HG03457 (cell line): ENCODE results near the gene PDE4D.
A peak's percentile ranks its signal among the peaks of the same experiment; 100 is the strongest.
"Not testable (repeated sequence)": the region's sequence is repeated elsewhere in the genome, so short reads cannot be mapped to it uniquely, and the experiment has no call there.

ENCODE experiments used
- ATAC-seq: cut with Tn5 transposase; IDR thresholded peaks from one replicate; pipeline ENCODE4 v1.9.1; 2021; ENCODE audit warnings: moderate number of reproducible peaks; ENCODE audit not compliant: unreplicated experiment

The PDE4D gene

GRCh38 chr5:59390074-59390659 lies 503.4 kb downstream of the PDE4D start:
- no peak for ATAC-seq

- ATAC-seq: no peak
Measured at GRCh38 chr5:59387127-59387526, 506.4 kb downstream of the PDE4D start.

- no peak for ATAC-seq
Measured at GRCh38 chr5:59385700-59386099, 507.8 kb downstream of the PDE4D start.

DNA sequence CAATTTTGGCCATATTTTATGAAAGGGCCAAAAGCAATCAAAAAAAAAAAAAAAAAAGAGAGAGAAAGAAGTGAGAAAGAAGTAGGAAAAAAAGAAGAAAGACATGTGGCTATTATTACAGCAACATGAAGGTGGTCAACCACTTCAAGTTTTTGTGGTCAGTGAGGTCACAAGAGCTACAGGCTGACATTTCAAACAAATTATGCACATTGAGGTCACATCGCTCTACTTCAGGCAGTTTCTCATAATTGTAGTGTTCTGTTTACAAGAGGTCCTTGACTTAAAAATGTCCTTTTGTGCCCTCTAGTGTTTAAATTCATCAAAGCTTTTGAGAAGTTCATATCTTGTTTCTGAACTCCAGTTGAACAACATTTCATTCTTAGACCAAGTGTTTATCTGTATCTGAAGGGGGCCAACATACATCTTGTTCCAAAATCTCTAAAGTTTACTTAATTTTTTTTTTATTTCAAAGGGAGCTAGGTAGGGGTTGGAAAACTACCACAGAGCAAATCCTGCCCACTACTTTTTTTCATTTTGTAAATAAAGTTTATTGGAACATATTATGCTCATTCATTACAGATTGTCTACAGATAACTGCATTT lies 513.1 kb downstream of the PDE4D start:
- peak; percentile 99 for ATAC-seq

DNA sequence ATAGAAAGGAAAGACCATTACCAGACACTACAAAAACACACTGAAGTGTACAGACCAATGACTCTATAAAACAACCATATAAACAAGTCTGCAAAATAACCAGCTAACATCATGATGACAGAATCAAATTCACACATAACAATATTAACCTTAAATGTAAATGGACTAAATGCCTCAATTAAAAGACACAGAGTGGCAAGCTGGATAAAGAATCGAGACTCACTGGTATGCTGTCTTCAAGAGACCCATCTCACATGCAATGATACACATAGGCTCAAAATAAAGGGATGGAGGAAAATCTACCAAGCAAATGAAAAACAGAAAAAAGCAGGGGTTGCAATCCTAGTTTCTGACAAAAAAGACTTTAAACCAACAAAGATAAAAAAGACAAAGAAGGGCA lies 519.5 kb downstream of the PDE4D start:
- ATAC-seq: not testable (repeated sequence)

- no peak for ATAC-seq
Measured at GRCh38 chr5:59371525-59372127, 521.9 kb downstream of the PDE4D start.

GRCh38 chr5:59368951-59369350 lies 524.6 kb downstream of the PDE4D start:
- no peak for ATAC-seq

GRCh38 chr5:59367791-59368394 lies 525.6 kb downstream of the PDE4D start:
- no peak for ATAC-seq

DNA sequence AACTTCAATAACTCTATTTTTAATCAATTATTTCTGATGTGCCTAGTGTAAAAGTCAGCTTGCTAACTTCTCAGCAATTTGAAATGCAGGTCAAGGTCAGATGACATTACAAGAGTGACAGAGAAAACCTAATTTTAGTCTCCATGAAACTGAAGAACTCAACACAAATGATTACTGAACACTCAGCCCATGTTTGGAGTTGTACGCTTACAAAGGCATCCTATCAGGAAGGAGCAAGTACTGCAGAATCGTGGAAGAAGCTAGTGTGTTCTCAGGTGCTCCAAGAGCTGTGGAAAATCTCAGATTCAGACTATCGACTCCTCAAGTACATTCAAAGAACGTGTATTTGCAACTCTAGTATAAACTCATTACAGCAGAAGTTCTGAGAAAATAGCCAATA lies 526.7 kb downstream of the PDE4D start:
- ATAC-seq: no peak

- ATAC-seq: no peak
Measured at GRCh38 chr5:59362438-59362837, 531.1 kb downstream of the PDE4D start.

GRCh38 chr5:59361454-59361853 lies 532.1 kb downstream of the PDE4D start:
- ATAC-seq: no peak

- no peak for ATAC-seq
Measured at GRCh38 chr5:59360130-59360555, 533.4 kb downstream of the PDE4D start.

- no peak for ATAC-seq
Measured at GRCh38 chr5:59358005-59358861, 535.3 kb downstream of the PDE4D start.

DNA sequence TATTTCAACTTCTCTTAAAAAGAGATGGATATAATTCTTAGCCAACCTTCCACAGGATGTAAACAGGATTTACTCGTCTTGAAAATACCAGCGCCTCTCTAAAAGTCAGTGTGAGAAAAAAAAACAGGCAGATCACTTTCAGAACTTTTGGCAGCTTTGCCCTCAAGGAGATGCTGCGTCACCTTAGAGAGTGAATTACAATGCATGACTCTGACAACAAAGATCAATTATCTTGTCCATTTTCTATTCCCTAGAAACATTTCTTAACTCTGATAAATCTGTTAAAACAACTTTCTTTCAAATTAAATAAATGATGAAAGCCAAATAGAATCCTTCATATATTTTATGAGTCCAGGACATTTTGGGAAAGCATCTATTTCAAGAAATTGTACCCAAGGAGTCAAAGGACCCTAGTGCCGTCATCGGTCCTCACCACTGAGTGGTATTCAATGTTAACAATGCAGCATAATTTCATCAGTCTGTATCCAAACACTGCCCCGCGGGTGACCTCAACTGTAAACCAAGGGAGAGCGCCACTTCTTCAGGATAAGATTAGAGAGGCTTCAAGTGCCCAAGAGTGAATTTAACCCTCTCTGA lies 536.0 kb downstream of the PDE4D start:
- no peak for ATAC-seq

- ATAC-seq: no peak
Measured at GRCh38 chr5:59356813-59357380, 536.6 kb downstream of the PDE4D start.

- ATAC-seq: no peak
Measured at GRCh38 chr5:59354811-59355210, 538.7 kb downstream of the PDE4D start.

DNA sequence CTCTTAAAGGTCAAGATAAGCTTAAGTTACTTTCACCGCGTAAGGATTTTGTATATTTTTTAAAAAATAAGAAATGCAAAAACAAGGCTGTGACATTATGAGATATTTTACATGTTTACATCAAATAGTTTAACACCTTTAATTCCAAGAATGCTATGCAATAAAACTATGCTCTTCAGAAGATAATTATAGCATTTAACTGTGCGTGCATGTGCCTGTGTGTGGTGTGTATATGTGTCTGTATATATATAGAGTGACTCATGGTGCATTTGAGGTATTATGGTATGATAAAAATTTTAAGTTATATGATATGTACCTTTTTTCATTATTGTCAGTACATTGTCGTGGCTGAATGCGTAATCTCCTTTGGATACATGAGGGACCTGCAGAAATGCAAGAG lies 539.3 kb downstream of the PDE4D start:
- no peak for ATAC-seq

- ATAC-seq: no peak
Measured at GRCh38 chr5:59351076-59351794, 542.3 kb downstream of the PDE4D start.

- no peak for ATAC-seq
Measured at GRCh38 chr5:59348189-59348588, 545.3 kb downstream of the PDE4D start.

DNA sequence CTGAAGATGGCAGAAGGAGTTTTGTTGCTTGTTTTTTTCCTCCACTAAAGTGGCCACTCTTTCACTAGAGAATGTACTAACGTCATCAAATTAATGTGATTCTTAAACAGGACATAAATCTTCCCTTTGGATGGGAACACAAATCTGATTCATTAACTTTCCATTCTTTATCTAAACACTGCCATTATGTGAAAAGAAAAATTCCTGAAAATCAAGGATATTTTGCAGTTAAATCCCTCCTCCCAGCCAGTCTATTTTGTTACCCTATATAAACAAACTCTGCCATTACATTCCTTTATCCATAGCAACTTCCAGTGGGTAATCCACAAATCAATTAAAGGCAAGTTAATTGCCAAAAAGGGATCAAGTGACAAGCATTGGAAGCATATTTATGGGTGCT lies 546.5 kb downstream of the PDE4D start:
- no peak for ATAC-seq
